HepG2 (cell line): Measurements from ENCODE around the gene NBPF6. TPM values are rescaled to one million over a fixed set of nuclear protein-coding genes. Genes with fewer than 3 reads are reported as not detected.
"Not testable (repeated sequence)": the region's sequence is repeated elsewhere in the genome, so short reads cannot be mapped to it uniquely, and the experiment has no call there.

Source experiments
- ATAC-seq: fragments of 200-7000 bp; cut with Tn5 transposase; 3 replicates; pipeline ENCODE4 v1.9.1; 2020; ENCODE audit warnings: mild to moderate bottlenecking, moderate library complexity
- BruUV-seq: library from RNA; stranded (reverse); fragments of 400-500 nt; replicated peaks from 2 replicates; lab custom pipeline; 2021; lab: Mats Ljungman, UMichigan
- CTCF ChIA-PET: fragments of 300-600 bp; formaldehyde crosslinking; extraction: SDS; loops from one replicate; lab custom pipeline; 2021; ENCODE audit warnings: low total read pairs, inconsistent platforms, low intra/inter-chr PET ratio; lab: Yijun Ruan, JAX
- POLR2A ChIA-PET: fragments of 350-600 bp; sonication (Branson Sonifier 250); formaldehyde crosslinking; loops from one replicate; lab custom pipeline; 2020; ENCODE audit warnings: antibody characterized with exemption, inconsistent platforms; lab: Yijun Ruan, JAX
- DNase-seq: peaks from one replicate; pipeline ENCODE4 v3.0.0-alpha.2; 2015; ENCODE audit warnings: low spot score
- FAIRE-seq: peaks from 3 replicates; lab custom pipeline; 2011; peaks lifted over from hg19 to GRCh38; lab: Jason Lieb, UNC
- H2AFZ ChIP-seq: one replicate; pipeline ENCODE4 v1.6.1; 2011; ENCODE audit warnings: low read length, inconsistent platforms
- H3K27ac ChIP-seq: fragments of 300-600 bp; 3 replicates; pipeline ENCODE4 v1.8.0; 2011; ENCODE audit warnings: mixed run types, mild to moderate bottlenecking, mixed read lengths, low read length, inconsistent platforms; ENCODE audit not compliant: insufficient read depth; ENCODE audit errors: extremely low read length
- H3K27me3 ChIP-seq, 2 experiments: fragments of 200-600 bp in 1 of 2; 2 replicates in 1 of 2; 3 replicates in 1 of 2; pipeline versions ENCODE4 v1.6.0 to v1.8.0; 2011; ENCODE audit warnings: low read length in 2 of 2, mild to moderate bottlenecking in 2 of 2, moderate library complexity in 2 of 2, inconsistent platforms in 1 of 2; ENCODE audit not compliant: insufficient read depth in 2 of 2, control insufficient read depth in 1 of 2
- H3K36me3 ChIP-seq, 2 experiments: fragments of 200-600 bp in 1 of 2; replicated peaks in 1 of 2; 2 replicates in 1 of 2; 3 replicates in 1 of 2; pipeline versions ENCODE4 v1.5.1 to v1.8.0; 2011; ENCODE audit warnings: low read length in 2 of 2, inconsistent platforms in 1 of 2; ENCODE audit not compliant: insufficient read depth in 2 of 2, control insufficient read depth in 1 of 2
- H3K4me1 ChIP-seq: 2 replicates; pipeline ENCODE4 v1.5.1; 2012; ENCODE audit warnings: low read length, inconsistent platforms; ENCODE audit not compliant: insufficient read depth
- H3K4me2 ChIP-seq: 2 replicates; pipeline ENCODE4 v1.6.0; 2011; ENCODE audit warnings: low read depth, low read length, inconsistent platforms
- H3K4me3 ChIP-seq, 3 experiments: fragments of 200-600 bp in 1 of 3; sonication (generic), shearing (Covaris generic) in 1 of 3; replicated peaks in 1 of 3; 2 replicates each; pipeline ENCODE4 v1.5.1; 2011 to 2016; ENCODE audit warnings: low read length in 3 of 3, inconsistent platforms in 2 of 3, low read depth in 2 of 3, mild to moderate bottlenecking in 2 of 3, control low read depth in 1 of 3, mixed read lengths in 1 of 3; ENCODE audit not compliant: insufficient read depth in 1 of 3
- H3K79me2 ChIP-seq: one replicate; pipeline ENCODE4 v1.6.1; 2011; ENCODE audit warnings: low read length, inconsistent platforms; ENCODE audit not compliant: insufficient read depth
- H3K9ac ChIP-seq: 2 replicates; pipeline ENCODE4 v1.6.0; 2011; ENCODE audit warnings: mild to moderate bottlenecking, low read depth, low read length, inconsistent platforms; ENCODE audit not compliant: insufficient read depth
- H3K9me3 ChIP-seq: 2 replicates; pipeline ENCODE4 v1.5.1; 2012; ENCODE audit warnings: mild to moderate bottlenecking, low read length
- H4K20me1 ChIP-seq: 2 replicates; pipeline ENCODE4 v1.6.0; 2011; ENCODE audit warnings: inconsistent platforms, mild to moderate bottlenecking, low read length, moderate library complexity; ENCODE audit not compliant: insufficient read depth
- WGBS: methylation state at CpG from one replicate; pipeline ENCODE4 v1.1.6; 2017; ENCODE audit warnings: low lambda C conversion rate; 5-methylcytosine and 5-hydroxymethylcytosine counted together
- in situ Hi-C: cut with HindIII; loops from 2 replicates; pipeline ENCODE4 v1.10.0; 2017; ENCODE audit warnings: low pct_unique_long_range_greater_than_20kb; ENCODE audit not compliant: extremely low pct_ligation_motif_present
- intact Hi-C: fragments of 100-400 bp; cut with micrococcal nuclease; formaldehyde crosslinking; loops from one replicate; pipeline ENCODE4 v1.10.0; 2022; ENCODE audit not compliant: unreplicated experiment
- polyA plus RNA-seq, 8 experiments: library from polyadenylated mRNA; depleted of rRNA in 3 of 8; stranded (reverse) in 7 of 8; unstranded in 1 of 8; fragments of >200 nt; fragmentation: Illumina TruSeq in 4 of 8; extraction: Trizol in 4 of 8; gene quantifications; 2 replicates each; pipeline versions ENCODE4 v1.2.1 to v1.2.3, GENCODE V29; 2011 to 2016; ENCODE audit warnings: low read depth in 4 of 8, missing spikeins in 1 of 8, mixed read lengths in 1 of 8; ENCODE audit not compliant: insufficient read depth in 1 of 8
- total RNA-seq, 5 experiments: library from RNA; depleted of rRNA; stranded (reverse); fragments of >200 nt; fragmentation: Illumina TruSeq; extraction: Trizol; gene quantifications; 2 replicates each; pipeline ENCODE4 v1.2.3, GENCODE V29; 2016; ENCODE audit warnings: low read depth in 1 of 5

Gene NBPF6
- total and polyA plus RNA-seq, 2 of the 13 experiments (the other 11 are each of a cell fraction or from before 2014, with no cell fraction given), result not detected

DNA sequence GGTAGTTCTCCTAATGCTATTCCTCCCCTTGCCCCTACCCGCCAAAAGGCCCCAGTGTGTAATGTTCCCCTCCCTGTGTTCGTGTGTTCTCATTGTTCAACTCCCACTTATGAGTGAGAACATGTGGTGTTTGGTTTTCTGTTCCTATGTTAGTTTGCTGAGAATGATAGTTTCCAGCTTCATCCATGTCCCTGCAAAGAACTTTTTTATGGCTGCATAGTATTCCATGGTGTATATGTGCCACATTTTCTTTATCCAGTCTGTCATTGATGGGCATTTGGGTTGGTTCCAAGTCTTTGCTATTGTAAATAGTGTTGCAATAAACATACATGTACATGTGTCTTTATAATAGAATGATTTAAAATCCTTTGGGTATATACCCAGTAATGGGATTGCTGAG lies 63.8 kb downstream of the NBPF6 start:
- CTCF ChIA-PET, result interaction anchor here (2.6 to 4.9 kb wide), 2 partner anchors 47 to 130 kb away, joined by 18 to 50 read pairs; partner anchors contain the start of gene EEIG2
- in situ Hi-C loops, ATAC-seq, DNase-seq, H3K36me3 ChIP-seq, H3K27me3 ChIP-seq, POLR2A ChIA-PET, H3K9me3 ChIP-seq, H3K79me2 ChIP-seq, H4K20me1 ChIP-seq, H3K27ac ChIP-seq, BruUV-seq, H2AFZ ChIP-seq, H3K4me3 ChIP-seq, FAIRE-seq, H3K4me2 ChIP-seq, H3K9ac ChIP-seq, H3K4me1 ChIP-seq: not testable (repeated sequence)
- 17% methylated on average over 2 of the region's 2 CpGs for WGBS
- intact Hi-C loops, result loop anchor here (2.0 kb wide), 2 partner anchors 19 to 385 kb away; no protein-coding TSS in a partner anchor

DNA sequence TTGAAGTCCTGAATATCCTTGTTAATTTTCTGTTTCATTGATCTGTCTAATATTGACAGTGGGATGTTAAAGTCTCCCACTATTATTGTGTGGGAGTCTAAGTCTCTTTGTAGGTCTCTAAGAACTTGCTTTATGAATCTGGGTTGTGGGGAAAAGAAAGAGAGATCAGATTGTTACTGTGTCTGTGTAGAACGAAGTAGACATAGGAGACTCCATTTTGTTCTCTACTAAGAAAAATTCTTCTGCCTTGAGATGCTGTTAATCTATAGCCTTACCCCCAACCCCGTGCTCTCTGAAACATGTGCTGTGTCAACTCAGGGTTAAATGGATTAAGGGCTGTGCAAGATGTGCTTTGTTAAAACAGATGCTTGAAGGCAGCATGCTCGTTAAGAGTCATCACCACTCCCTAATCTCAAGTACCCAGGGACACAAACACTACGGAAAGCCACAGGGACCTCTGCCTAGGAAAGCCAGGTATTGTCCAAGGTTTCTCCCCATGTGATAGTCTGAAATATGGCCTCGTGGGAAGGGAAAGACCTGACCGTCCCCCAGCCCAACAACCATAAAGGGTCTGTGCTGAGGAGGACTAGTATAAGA lies 67.3 kb downstream of the NBPF6 start:
- H3K4me1 ChIP-seq, H3K79me2 ChIP-seq, DNase-seq, in situ Hi-C loops, H2AFZ ChIP-seq, H3K4me3 ChIP-seq, H3K27ac ChIP-seq, ATAC-seq, H3K27me3 ChIP-seq, H3K4me2 ChIP-seq, BruUV-seq, FAIRE-seq, H3K36me3 ChIP-seq, POLR2A ChIA-PET, H4K20me1 ChIP-seq, H3K9me3 ChIP-seq, H3K9ac ChIP-seq, intact Hi-C loops, CTCF ChIA-PET: not testable (repeated sequence)
- WGBS, result 8% methylated on average over 6 of the region's 6 CpGs

Other genes with a start within 250 kb of the NBPF6 start
- gene SLC25A24, start 250.0 kb upstream of the NBPF6 start, total RNA-seq (2016; rRNA removed; fragmentation: Illumina TruSeq; extraction: Trizol), result 12.4 and 19.1 TPM in 2 replicates
- gene SLC25A24, start 250.0 kb upstream of the NBPF6 start, polyA plus RNA-seq (2011; rRNA removed), result 6.5 and 8.0 TPM in 2 replicates
- gene NBPF4, start 206.3 kb upstream of the NBPF6 start, total RNA-seq (2016; rRNA removed; fragmentation: Illumina TruSeq; extraction: Trizol), result not detected in 2 replicates
- gene NBPF4, start 206.3 kb upstream of the NBPF6 start, polyA plus RNA-seq (2011; rRNA removed), result not detected in 2 replicates
- gene EEIG2, start 109.8 kb downstream of the NBPF6 start, total RNA-seq (2016; rRNA removed; fragmentation: Illumina TruSeq; extraction: Trizol), result 3.2 and 5.7 TPM in 2 replicates
- 0.81 and 0.90 TPM in 2 replicates for gene EEIG2, start 109.8 kb downstream of the NBPF6 start, polyA plus RNA-seq (2011; rRNA removed)
- gene HENMT1, start 210.8 kb downstream of the NBPF6 start, total RNA-seq (2016; rRNA removed; fragmentation: Illumina TruSeq; extraction: Trizol), result not detected in 2 replicates
- not detected in 2 replicates for gene HENMT1, start 210.8 kb downstream of the NBPF6 start, polyA plus RNA-seq (2011; rRNA removed)
- gene PRPF38B, start 242.0 kb downstream of the NBPF6 start, total RNA-seq (2016; rRNA removed; fragmentation: Illumina TruSeq; extraction: Trizol), result 14.3 and 25.7 TPM in 2 replicates
- 25.9 and 29.7 TPM in 2 replicates for gene PRPF38B, start 242.0 kb downstream of the NBPF6 start, polyA plus RNA-seq (2011; rRNA removed)